ENCODE results near the gene SMARCD1. TPM values are rescaled to one million over a fixed set of nuclear protein-coding genes. Genes with fewer than 3 reads are reported as not detected.

The SMARCD1 gene
- total and polyA plus RNA-seq, 3 experiments from 2014 or later: 16.1 to 78.2 (median 72.3) TPM

DNA sequence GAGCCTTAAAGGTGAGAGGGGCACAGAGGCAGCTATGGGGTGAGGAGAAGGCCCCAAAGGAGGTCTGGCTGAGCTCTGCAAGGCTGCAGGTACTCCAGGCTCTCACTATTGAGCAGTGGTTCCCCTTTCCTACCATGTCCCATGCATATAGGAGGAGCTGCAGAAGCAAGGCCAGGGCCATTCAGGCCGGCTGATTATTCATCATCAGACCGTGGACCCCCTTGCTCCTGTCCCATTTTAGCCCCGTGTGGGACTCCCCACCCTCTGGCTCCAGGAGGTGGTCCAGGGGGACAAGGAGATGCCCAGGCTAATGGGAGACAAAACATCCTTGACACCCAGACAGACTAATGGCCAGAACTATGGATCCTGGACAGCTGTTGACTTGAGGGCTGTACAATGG, 21.8 kb downstream of the SMARCD1 start:
- POLR2A ChIA-PET: no interaction called here
- H3K36me3 ChIP-seq (ENCODE audit: insufficient read depth, low read length): no peaks in the 10 kb centered on the region

GRCh38 chr12:50107416-50108268, 22.5 kb downstream of the SMARCD1 start:
- POLR2A ChIA-PET: no interaction called here
- no peaks in the 10 kb centered on the region for H3K27me3 ChIP-seq (ENCODE audit: insufficient read depth, low read length, poor library complexity, severe bottlenecking)
- H3K36me3 ChIP-seq (ENCODE audit: insufficient read depth, low read length): no peaks in the 10 kb centered on the region

More for the DNA sequence above, 21.8 kb downstream of the SMARCD1 start:
- Mint-ChIP-seq H3K4me1 (peaks cover 2 to 11% (median 9%) of the 10 kb centered on the region in 3 donors), H3K9me3 (no peaks in the 10 kb centered on the region), H3K27me3 (no peaks in the 10 kb centered on the region), H3K36me3 (peaks cover 0 to 4% (median 0%) of the 10 kb centered on the region in 3 donors), H3K27ac (peak overlapping the region in 1 of 8 donors; percentile 23), H3K4me3 (no peak overlapping the region)
- Histone ChIP-seq H3K9me3 (ENCODE audit: low read length) (no peaks in the 10 kb centered on the region), H3K4me1 (ENCODE audit: insufficient read depth, low read length) (peaks cover 5% of the 10 kb centered on the region), H3K27ac (ENCODE audit: low read depth, low read length) (no peak overlapping the region), H3K4me3 (ENCODE audit: low read length) (no peak overlapping the region), H3K27me3 (ENCODE audit: insufficient read depth, low read length, poor library complexity, severe bottlenecking) (no peaks in the 10 kb centered on the region)
- CTCF ChIA-PET: interaction anchor here (1.1 to 1.8 kb wide), 2 partner anchors 17 to 22 kb away, joined by 3 to 8 read pairs; partner anchors contain the start of gene SMARCD1
- DNase-seq: no peak

GRCh38 chr12:50109319-50109718, 24.2 kb downstream of the SMARCD1 start:
- Mint-ChIP-seq H3K9me3 (no peaks in the 10 kb centered on the region), H3K36me3 (peaks cover 0 to 15% (median 0%) of the 10 kb centered on the region in 3 donors), H3K27ac (peak overlapping the region in 1 of 8 donors; percentile 10), H3K27me3 (no peaks in the 10 kb centered on the region), H3K4me3 (no peak overlapping the region), H3K4me1 (peaks cover 15 to 29% (median 22%) of the 10 kb centered on the region in 3 donors)
- Histone ChIP-seq H3K4me3 (ENCODE audit: low read length) (no peak overlapping the region), H3K27ac (ENCODE audit: low read depth, low read length) (peak overlapping the region; percentile 59), H3K9me3 (ENCODE audit: low read length) (no peaks in the 10 kb centered on the region), H3K27me3 (ENCODE audit: insufficient read depth, low read length, poor library complexity, severe bottlenecking) (no peaks in the 10 kb centered on the region), H3K4me1 (ENCODE audit: insufficient read depth, low read length) (peaks cover 13% of the 10 kb centered on the region), H3K36me3 (ENCODE audit: insufficient read depth, low read length) (no peaks in the 10 kb centered on the region)
- DNase-seq: no peak
- ChIA-PET CTCF (interaction anchor here (0.7 to 7.0 kb wide), 6 partner anchors 8 to 751 kb away, joined by 3 to 118 read pairs (median 32); partner anchors contain the start of genes GPD1 and SMARCD1), POLR2A (no interaction called here)

More at GRCh38 chr12:50107416-50108268, 22.5 kb downstream of the SMARCD1 start:
- H3K27me3 Mint-ChIP-seq: no peaks in the 10 kb centered on the region
- H3K4me1 ChIP-seq (ENCODE audit: insufficient read depth, low read length): peaks cover 5% of the 10 kb centered on the region
- H3K27ac Mint-ChIP-seq: peak overlapping the region in 1 of 8 donors; percentile 43
- H3K4me3 Mint-ChIP-seq: no peak overlapping the region
- no peaks in the 10 kb centered on the region for H3K9me3 Mint-ChIP-seq
- H3K9me3 ChIP-seq (ENCODE audit: low read length): no peaks in the 10 kb centered on the region
- H3K4me3 ChIP-seq (ENCODE audit: low read length): no peak overlapping the region
- DNase-seq: no peak
- CTCF ChIA-PET: interaction anchor here (1.0 to 1.8 kb wide), 2 partner anchors 22 to 37 kb away, joined by 4 to 8 read pairs; partner anchors contain the start of gene SMARCD1
- peaks cover 8 to 15% (median 10%) of the 10 kb centered on the region in 3 donors for H3K4me1 Mint-ChIP-seq
- peaks cover 0 to 7% (median 0%) of the 10 kb centered on the region in 3 donors for H3K36me3 Mint-ChIP-seq
- no peak overlapping the region for H3K27ac ChIP-seq (ENCODE audit: low read depth, low read length)

- H3K27ac ChIP-seq (ENCODE audit: low read depth, low read length): peak overlapping the region; percentile 59
- no peaks in the 10 kb centered on the region for H3K27me3 ChIP-seq (ENCODE audit: insufficient read depth, low read length, poor library complexity, severe bottlenecking)
- peaks cover 15% of the 10 kb centered on the region for H3K4me1 ChIP-seq (ENCODE audit: insufficient read depth, low read length)
- H3K4me1 Mint-ChIP-seq: peaks cover 17 to 32% (median 26%) of the 10 kb centered on the region in 3 donors
- H3K9me3 Mint-ChIP-seq: no peaks in the 10 kb centered on the region
- DNase-seq: no peak
- no peaks in the 10 kb centered on the region for H3K9me3 ChIP-seq (ENCODE audit: low read length)
- H3K36me3 ChIP-seq (ENCODE audit: insufficient read depth, low read length): no peaks in the 10 kb centered on the region
- H3K4me3 Mint-ChIP-seq: peak overlapping the region in 2 of 7 donors; percentile 27 to 48
- peaks cover 0 to 17% (median 2%) of the 10 kb centered on the region in 3 donors for H3K36me3 Mint-ChIP-seq
- CTCF ChIA-PET: interaction anchor here (1.1 to 7.0 kb wide), 18 partner anchors 9 to 84 kb away, joined by 3 to 118 read pairs (median 16); partner anchors contain the start of genes CERS5, GPD1 and SMARCD1
- no peaks in the 10 kb centered on the region for H3K27me3 Mint-ChIP-seq
- POLR2A ChIA-PET: interaction anchor here (1.5 to 3.1 kb wide), 2 partner anchors 12 to 57 kb away, joined by 6 to 50 read pairs; partner anchors contain the start of gene CERS5
- H3K4me3 ChIP-seq (ENCODE audit: low read length): no peak overlapping the region
- H3K27ac Mint-ChIP-seq: peak overlapping the region in 4 of 8 donors; percentile 56 to 75 (median 58)
Measured at GRCh38 chr12:50110127-50110761, 25.1 kb downstream of the SMARCD1 start.

GRCh38 chr12:50110762-50111351, 25.7 kb downstream of the SMARCD1 start:
- no peaks in the 10 kb centered on the region for H3K36me3 ChIP-seq (ENCODE audit: insufficient read depth, low read length)
- peak overlapping the region; percentile 66 for H3K4me3 ChIP-seq (ENCODE audit: low read length)
- Mint-ChIP-seq H3K27me3 (no peaks in the 10 kb centered on the region), H3K9me3 (no peaks in the 10 kb centered on the region), H3K27ac (peak overlapping the region; percentile 78 to 99 (median 96)), H3K4me1 (peaks cover 22 to 38% (median 31%) of the 10 kb centered on the region in 3 donors), H3K36me3 (peaks cover 0 to 23% (median 3%) of the 10 kb centered on the region in 3 donors), H3K4me3 (peak overlapping the region; percentile 94 to 99 (median 97))
- no peak overlapping the region for H3K27ac ChIP-seq (ENCODE audit: low read depth, low read length)
- H3K27me3 ChIP-seq (ENCODE audit: insufficient read depth, low read length, poor library complexity, severe bottlenecking): no peaks in the 10 kb centered on the region
- no peaks in the 10 kb centered on the region for H3K9me3 ChIP-seq (ENCODE audit: low read length)
- no peak for DNase-seq
- ChIA-PET POLR2A (interaction anchor here (0.7 to 3.1 kb wide), 6 partner anchors 8 to 654 kb away, joined by 3 to 50 read pairs (median 8); partner anchors contain the start of genes ATF1, CERS5 and SMARCD1), CTCF (interaction anchor here (1.1 to 7.0 kb wide), 22 partner anchors 8 to 166 kb away, joined by 3 to 118 read pairs (median 11); partner anchors contain the start of genes CERS5, GPD1 and SMARCD1)
- H3K4me1 ChIP-seq (ENCODE audit: insufficient read depth, low read length): peaks cover 19% of the 10 kb centered on the region

GRCh38 chr12:50111395-50111692, 26.2 kb downstream of the SMARCD1 start:
- Mint-ChIP-seq H3K4me1 (peaks cover 25 to 43% (median 36%) of the 10 kb centered on the region in 3 donors), H3K36me3 (peaks cover 0 to 28% (median 4%) of the 10 kb centered on the region in 3 donors), H3K27ac (peak overlapping the region; percentile 78 to 99 (median 96)), H3K4me3 (peak overlapping the region; percentile 94 to 99 (median 97)), H3K27me3 (no peaks in the 10 kb centered on the region), H3K9me3 (no peaks in the 10 kb centered on the region)
- H3K27ac ChIP-seq (ENCODE audit: low read depth, low read length): no peak overlapping the region
- peak overlapping the region; percentile 66 for H3K4me3 ChIP-seq (ENCODE audit: low read length)
- H3K27me3 ChIP-seq (ENCODE audit: insufficient read depth, low read length, poor library complexity, severe bottlenecking): no peaks in the 10 kb centered on the region
- POLR2A ChIA-PET: interaction anchor here (0.6 to 3.1 kb wide), 15 partner anchors 9 to 971 kb away, joined by 3 to 50 read pairs (median 4); partner anchors contain the start of genes ATF1, CERS5, SMARCD1 and SPATS2
- CTCF ChIA-PET: interaction anchor here (0.7 to 7.0 kb wide), 29 partner anchors 8 to 173 kb away, joined by 3 to 118 read pairs (median 7); partner anchors contain the start of genes CERS5, GPD1, LIMA1 and SMARCD1
- H3K9me3 ChIP-seq (ENCODE audit: low read length): no peaks in the 10 kb centered on the region
- no peak for DNase-seq
- H3K4me1 ChIP-seq (ENCODE audit: insufficient read depth, low read length): peaks cover 24% of the 10 kb centered on the region
- peaks cover 3% of the 10 kb centered on the region for H3K36me3 ChIP-seq (ENCODE audit: insufficient read depth, low read length)
